Trophoblast cell (in vitro differentiated cells and primary cell): ENCODE results near the gene ERV3-1.
"Not testable (repeated sequence)": the region's sequence is repeated elsewhere in the genome, so short reads cannot be mapped to it uniquely, and the experiment has no call there.

Source experiments
- DNase-seq, 2 donors: peaks; one replicate each; pipeline ENCODE4 v3.0.0-alpha.2; 2016
- H2AFZ ChIP-seq: 2 replicates; pipeline ENCODE4 v1.6.1; 2013; ENCODE audit warnings: low read length, moderate library complexity, mild to moderate bottlenecking; ENCODE audit not compliant: insufficient read depth, poor library complexity
- H2AK5ac ChIP-seq: 2 replicates; pipeline ENCODE4 v1.6.1; 2013; ENCODE audit warnings: mild to moderate bottlenecking, low read length
- H2BK120ac ChIP-seq: 2 replicates; pipeline ENCODE4 v1.6.1; 2013; ENCODE audit warnings: low read length, mild to moderate bottlenecking, moderate library complexity; ENCODE audit not compliant: insufficient read depth, poor library complexity
- H2BK12ac ChIP-seq: 2 replicates; pipeline ENCODE4 v1.6.1; 2013; ENCODE audit warnings: mild to moderate bottlenecking, low read length, moderate library complexity
- H2BK5ac ChIP-seq: 2 replicates; pipeline ENCODE4 v1.6.1; 2013; ENCODE audit warnings: low read length, low read depth, moderate library complexity, mild to moderate bottlenecking; ENCODE audit not compliant: poor library complexity
- H3K14ac ChIP-seq: 2 replicates; pipeline ENCODE4 v1.6.1; 2013; ENCODE audit warnings: mild to moderate bottlenecking, low read length
- H3K18ac ChIP-seq: 2 replicates; pipeline ENCODE4 v1.6.1; 2013; ENCODE audit warnings: mild to moderate bottlenecking, low read length
- H3K23ac ChIP-seq: 2 replicates; pipeline ENCODE4 v1.6.1; 2013; ENCODE audit warnings: low read length
- H3K27ac ChIP-seq: 2 replicates; pipeline ENCODE4 v1.5.1; 2013; ENCODE audit warnings: low read depth, mild to moderate bottlenecking, inconsistent platforms, low read length, moderate library complexity
- H3K27me3 ChIP-seq: 2 replicates; pipeline ENCODE4 v1.6.1; 2013; ENCODE audit warnings: inconsistent platforms, mild to moderate bottlenecking, low read length, moderate library complexity; ENCODE audit not compliant: insufficient read depth
- H3K36me3 ChIP-seq, 2 experiments: 1 replicate in 1 of 2; 2 replicates in 1 of 2; pipeline ENCODE4 v1.6.1; 2013; ENCODE audit warnings: low read length in 2 of 2, mild to moderate bottlenecking in 2 of 2, moderate library complexity in 1 of 2; ENCODE audit not compliant: insufficient read depth in 2 of 2, control insufficient read depth in 1 of 2
- H3K4ac ChIP-seq: 2 replicates; pipeline ENCODE4 v1.6.1; 2013; ENCODE audit warnings: low read depth, mild to moderate bottlenecking, low read length, moderate library complexity
- H3K4me1 ChIP-seq, 2 experiments: 1 replicate in 1 of 2; 2 replicates in 1 of 2; pipeline ENCODE4 v1.6.1; 2013; ENCODE audit warnings: low read length in 2 of 2, mild to moderate bottlenecking in 2 of 2, moderate library complexity in 1 of 2; ENCODE audit not compliant: insufficient read depth in 2 of 2, control insufficient read depth in 1 of 2
- H3K4me2 ChIP-seq: 2 replicates; pipeline ENCODE4 v1.6.1; 2013; ENCODE audit warnings: inconsistent platforms, mild to moderate bottlenecking, low read length, moderate library complexity
- H3K4me3 ChIP-seq: 2 replicates; pipeline ENCODE4 v1.5.1; 2013; ENCODE audit warnings: mild to moderate bottlenecking, low read depth, low read length, inconsistent platforms
- H3K79me1 ChIP-seq: one replicate; pipeline ENCODE4 v1.6.1; 2013; ENCODE audit warnings: low read length
- H3K79me2 ChIP-seq: 2 replicates; pipeline ENCODE4 v1.6.1; 2013; ENCODE audit warnings: low read length, mild to moderate bottlenecking; ENCODE audit not compliant: control insufficient read depth, insufficient read depth, poor library complexity
- H3K9ac ChIP-seq: 2 replicates; pipeline ENCODE4 v1.6.1; 2013; ENCODE audit warnings: mild to moderate bottlenecking, low read length
- H3K9me3 ChIP-seq: 2 replicates; pipeline ENCODE4 v1.6.1; 2013; ENCODE audit warnings: low read depth, mild to moderate bottlenecking, control low read depth, inconsistent platforms, low read length; ENCODE audit not compliant: insufficient read depth
- H4K12ac ChIP-seq: 2 replicates; pipeline ENCODE4 v1.6.1; 2013; ENCODE audit warnings: low read depth, mild to moderate bottlenecking, low read length, moderate library complexity
- H4K8ac ChIP-seq: 2 replicates; pipeline ENCODE4 v1.6.1; 2013; ENCODE audit warnings: low read depth, mild to moderate bottlenecking, low read length, moderate library complexity
- H4K91ac ChIP-seq: one replicate; pipeline ENCODE4 v1.6.1; 2013; ENCODE audit warnings: low read depth, mild to moderate bottlenecking, low read length, moderate library complexity
- WGBS: extraction: QIAGEN DNeasy Blood & Tissue Kit; methylation state at CpG from one replicate; pipeline ENCODE4 v1.1.7; 2013; ENCODE audit warnings: missing lambda C conversion rate; ENCODE audit not compliant: insufficient read length, insufficient coverage; ENCODE audit errors: extremely low coverage; 5-methylcytosine and 5-hydroxymethylcytosine counted together

Gene ERV3-1

DNA sequence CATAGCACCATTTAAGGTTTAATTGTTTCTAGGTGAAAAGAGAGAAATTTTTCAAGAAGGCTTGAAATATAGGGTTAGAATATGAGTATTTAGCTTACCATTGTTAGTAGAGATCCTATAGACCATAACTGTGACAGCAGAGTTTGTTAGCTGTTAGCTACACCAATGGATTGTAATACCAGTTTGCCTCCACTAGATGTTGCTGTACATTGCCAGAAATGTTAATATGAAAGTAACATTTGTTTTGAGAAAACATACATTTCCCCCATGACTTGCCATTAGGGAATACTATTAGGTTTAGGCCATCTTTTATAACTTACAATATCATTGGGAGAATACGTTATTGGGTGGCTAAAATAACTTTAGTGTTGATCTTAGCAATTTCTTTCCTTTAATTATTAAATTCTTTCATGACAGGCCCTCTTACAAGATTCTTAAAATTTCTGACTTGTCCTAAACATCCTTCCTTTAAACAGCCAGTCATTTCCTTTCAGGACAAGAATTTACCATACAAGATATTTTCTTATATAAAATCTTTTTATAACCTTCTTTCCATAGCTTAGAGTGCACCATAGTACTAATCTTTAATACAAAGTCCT is 55.1 kb downstream of the ERV3-1 start:
- H4K91ac ChIP-seq, result no peak overlapping the region
- no peak overlapping the region for H2BK12ac ChIP-seq
- H3K9me3 ChIP-seq, result peaks cover 3% of the 10 kb centered on the region
- H3K27me3 ChIP-seq, result no peaks in the 10 kb centered on the region
- H3K4me1 ChIP-seq, result peaks cover 15 to 18% of the 10 kb centered on the region in 2 experiments
- H2BK5ac ChIP-seq, result no peak overlapping the region
- H3K9ac ChIP-seq, result no peak overlapping the region
- no peak overlapping the region for H3K18ac ChIP-seq
- no peak overlapping the region for H2AFZ ChIP-seq
- H3K23ac ChIP-seq, result no peak overlapping the region
- H2AK5ac ChIP-seq, result no peak overlapping the region
- peaks cover 2% of the 10 kb centered on the region for H3K79me2 ChIP-seq
- no peak overlapping the region for H3K4ac ChIP-seq
- H3K36me3 ChIP-seq, result peaks cover 0 to 4% of the 10 kb centered on the region in 2 experiments
- H3K4me2 ChIP-seq, result no peak overlapping the region
- H3K4me3 ChIP-seq, result no peak overlapping the region
- H3K14ac ChIP-seq, result no peak overlapping the region
- no peak overlapping the region for H4K8ac ChIP-seq
- no peak overlapping the region for H2BK120ac ChIP-seq
- WGBS, result no CpG with 5 or more reads among the region's 1 CpG
- H3K79me1 ChIP-seq, result peaks cover 9% of the 10 kb centered on the region
- DNase-seq, result peak; percentile 17 to 80
- H4K12ac ChIP-seq, result no peak overlapping the region
- H3K27ac ChIP-seq, result no peak overlapping the region

DNA sequence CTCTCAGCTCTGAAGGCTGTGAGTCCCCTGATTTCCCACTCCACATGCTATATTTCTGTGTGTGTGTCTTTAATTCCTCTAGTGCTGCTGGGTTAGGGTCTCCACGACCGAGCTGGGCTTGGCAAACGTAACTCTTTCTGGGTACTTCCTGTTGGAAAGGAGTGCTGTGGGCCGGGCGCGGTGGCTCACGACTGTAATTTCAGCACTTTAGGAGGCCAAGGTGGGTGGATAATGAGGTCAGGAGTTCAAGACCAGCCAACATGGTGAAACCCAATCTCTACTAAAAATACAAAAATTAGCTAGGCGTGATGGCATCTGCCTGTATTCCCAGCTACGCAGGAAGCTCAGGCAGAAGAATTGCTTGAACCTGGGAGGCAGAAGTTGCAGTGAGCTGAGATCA is 55.8 kb downstream of the ERV3-1 start:
- not testable (repeated sequence) for H2AK5ac ChIP-seq, H4K8ac ChIP-seq, H3K79me1 ChIP-seq, H3K14ac ChIP-seq, H2BK120ac ChIP-seq, H2AFZ ChIP-seq, H3K27ac ChIP-seq, H2BK5ac ChIP-seq, H3K4me2 ChIP-seq, H3K27me3 ChIP-seq, H3K9me3 ChIP-seq, H3K36me3 ChIP-seq, H3K4ac ChIP-seq, H3K18ac ChIP-seq, H4K12ac ChIP-seq, H3K79me2 ChIP-seq, H4K91ac ChIP-seq, DNase-seq, H3K4me3 ChIP-seq, H3K9ac ChIP-seq, H2BK12ac ChIP-seq, H3K23ac ChIP-seq
- peaks cover 21 to 25% of the 10 kb centered on the region in 2 experiments for H3K4me1 ChIP-seq
- no CpG with 5 or more reads among the region's 9 CpGs for WGBS

DNA sequence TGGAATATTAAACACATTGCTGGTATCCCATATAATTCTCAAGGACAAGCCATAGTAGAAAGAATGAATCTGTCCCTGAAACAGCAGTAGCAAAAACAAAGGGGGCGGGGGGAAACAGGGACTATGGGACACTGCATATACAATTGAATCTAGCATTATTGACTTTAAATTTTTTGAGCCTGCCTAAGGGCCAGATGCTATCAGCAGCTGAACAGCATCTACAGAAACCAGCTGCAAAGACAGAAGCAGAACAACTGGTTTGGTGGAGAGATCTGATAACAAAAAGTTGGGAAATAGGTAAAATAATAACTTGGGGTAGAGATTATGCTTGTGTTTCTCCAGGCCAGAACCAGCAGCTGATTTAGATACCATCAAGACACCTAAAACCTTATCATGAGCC is 57.7 kb downstream of the ERV3-1 start:
- not testable (repeated sequence) for H3K79me2 ChIP-seq, H3K14ac ChIP-seq, H2BK5ac ChIP-seq, H3K4ac ChIP-seq, H2AK5ac ChIP-seq, H3K9ac ChIP-seq, H3K27me3 ChIP-seq, H2BK120ac ChIP-seq, H3K36me3 ChIP-seq, H3K18ac ChIP-seq, H2BK12ac ChIP-seq, H3K4me2 ChIP-seq, H4K12ac ChIP-seq, H3K23ac ChIP-seq, H4K91ac ChIP-seq, H3K9me3 ChIP-seq, H4K8ac ChIP-seq, H2AFZ ChIP-seq, H3K4me3 ChIP-seq
- peaks cover 13% of the 10 kb centered on the region for H3K79me1 ChIP-seq
- WGBS, result no CpG with 5 or more reads among the region's 1 CpG
- H3K27ac ChIP-seq, result peak overlapping the region; percentile 64
- H3K4me1 ChIP-seq, result peaks cover 30 to 31% of the 10 kb centered on the region in 2 experiments
- peak; percentile 46 to 77 for DNase-seq

DNA sequence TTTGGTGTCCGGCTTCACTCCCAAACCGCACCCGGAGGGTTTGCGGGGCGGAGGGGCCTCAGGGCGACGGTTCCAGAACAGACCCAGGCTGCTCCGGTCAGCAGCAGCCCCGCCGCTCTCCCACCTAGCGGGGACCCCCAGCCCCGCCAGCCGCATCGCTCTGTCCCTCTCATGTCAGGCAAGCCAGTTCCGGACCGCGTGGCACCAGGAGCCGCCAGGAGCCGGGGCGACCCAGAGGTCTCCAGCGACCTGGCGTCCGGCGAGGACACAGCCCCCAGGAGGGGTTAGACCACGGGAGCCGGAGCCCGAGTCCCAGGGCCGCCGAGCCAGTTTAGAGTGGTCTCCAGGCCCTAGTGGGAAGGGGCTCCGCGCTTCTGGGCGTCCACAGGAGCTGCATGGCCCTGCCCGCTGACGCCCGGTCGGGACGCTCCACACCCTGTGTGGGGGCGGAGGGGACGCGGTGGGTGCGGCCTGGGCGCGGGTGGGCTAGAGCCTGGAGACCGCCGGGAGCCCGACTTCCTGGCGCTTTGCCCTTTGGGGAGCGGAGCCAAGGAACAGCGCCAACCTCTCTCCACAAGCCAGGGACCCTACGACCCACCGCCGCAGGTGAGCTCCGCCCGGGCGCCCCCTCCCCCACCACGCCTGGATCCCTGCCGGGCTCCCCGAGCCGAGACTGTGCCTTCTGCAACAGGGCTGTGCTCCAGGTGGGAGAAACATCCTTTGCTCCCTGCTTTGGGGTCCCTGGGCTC is 59.1 kb downstream of the ERV3-1 start:
- H4K12ac ChIP-seq, result peak overlapping the region; percentile 56
- H3K4me3 ChIP-seq, result peak overlapping the region; percentile 66
- H3K79me1 ChIP-seq, result peaks cover 13% of the 10 kb centered on the region
- peak overlapping the region; percentile 25 for H4K8ac ChIP-seq
- peaks cover 3% of the 10 kb centered on the region for H3K9me3 ChIP-seq
- H2AFZ ChIP-seq, result peak overlapping the region; percentile 59
- no peak overlapping the region for H3K23ac ChIP-seq
- DNase-seq, result no peak
- no peak overlapping the region for H2AK5ac ChIP-seq
- H3K79me2 ChIP-seq, result peaks cover 2% of the 10 kb centered on the region
- peak overlapping the region; percentile 84 for H4K91ac ChIP-seq
- H3K27me3 ChIP-seq, result no peaks in the 10 kb centered on the region
- H3K4me1 ChIP-seq, result peaks cover 30 to 31% of the 10 kb centered on the region in 2 experiments
- H2BK5ac ChIP-seq, result no peak overlapping the region
- no CpG with 5 or more reads among the region's 59 CpGs for WGBS
- peak overlapping the region; percentile 16 for H3K18ac ChIP-seq
- H2BK120ac ChIP-seq, result peak overlapping the region; percentile 52
- H3K36me3 ChIP-seq, result peaks cover 0 to 4% of the 10 kb centered on the region in 2 experiments
- peak overlapping the region; percentile 4 for H3K4ac ChIP-seq
- no peak overlapping the region for H3K9ac ChIP-seq
- peak overlapping the region; percentile 70 for H3K4me2 ChIP-seq
- H3K27ac ChIP-seq, result no peak overlapping the region
- peak overlapping the region; percentile 6 for H3K14ac ChIP-seq
- H2BK12ac ChIP-seq, result peak overlapping the region; percentile 13
